Loucy (cell line): ENCODE data around the gene CYP26B1.

Experiments
- H2AFZ ChIP-seq: fragments of 200-600 bp; sonication (generic); 2 replicates; pipeline ENCODE4 v1.6.0; 2016; ENCODE audit warnings: antibody characterized with exemption, mild to moderate bottlenecking, low read length, moderate library complexity
- H3F3A ChIP-seq: fragments of 200-600 bp; 2 replicates; pipeline ENCODE4 v1.6.0; 2016; ENCODE audit warnings: antibody characterized with exemption, low read depth, mild to moderate bottlenecking
- H3K27me3 ChIP-seq: fragments of 200-600 bp; sonication (generic); 2 replicates; pipeline ENCODE4 v1.6.1; 2014; ENCODE audit warnings: low read length, mild to moderate bottlenecking; ENCODE audit not compliant: insufficient read depth, poor library complexity, severe bottlenecking
- H3K36me3 ChIP-seq: fragments of 200-600 bp; sonication (generic); 2 replicates; pipeline ENCODE4 v1.6.1; 2016; ENCODE audit warnings: low read length; ENCODE audit not compliant: insufficient read depth
- H3K4me1 ChIP-seq: fragments of 200-600 bp; sonication (generic); 2 replicates; pipeline ENCODE4 v1.5.1; 2014; ENCODE audit warnings: low read length, mild to moderate bottlenecking; ENCODE audit not compliant: insufficient read depth, poor library complexity, severe bottlenecking
- H3K4me2 ChIP-seq: fragments of 200-600 bp; sonication (generic); 2 replicates; pipeline ENCODE4 v1.6.0; 2014; ENCODE audit warnings: antibody characterized with exemption, low read length, low read depth, mild to moderate bottlenecking; ENCODE audit not compliant: poor library complexity, severe bottlenecking
- H3K4me3 ChIP-seq: fragments of 200-600 bp; sonication (generic); 2 replicates; pipeline ENCODE4 v1.5.1; 2014; ENCODE audit warnings: low read length, mild to moderate bottlenecking, mixed read lengths; ENCODE audit not compliant: poor library complexity, severe bottlenecking
- H3K79me2 ChIP-seq: fragments of 200-600 bp; sonication (generic); 2 replicates; pipeline ENCODE4 v1.6.1; 2014; ENCODE audit warnings: low read length; ENCODE audit not compliant: insufficient read depth
- H3K9ac ChIP-seq: fragments of 200-600 bp; sonication (generic); 2 replicates; pipeline ENCODE4 v1.6.0; 2014; ENCODE audit warnings: mild to moderate bottlenecking, low read depth, low read length, moderate library complexity; ENCODE audit not compliant: poor library complexity, severe bottlenecking
- H3K9me2 ChIP-seq: fragments of 200-600 bp; sonication (generic); replicated peaks from 2 replicates; pipeline ENCODE4 v1.6.1; 2016; ENCODE audit warnings: low read depth, low read length, mixed read lengths
- H3K9me3 ChIP-seq: fragments of 200-600 bp; sonication (generic); 2 replicates; pipeline ENCODE4 v1.6.1; 2014; ENCODE audit warnings: mild to moderate bottlenecking, antibody characterized with exemption, low read length, low read depth; ENCODE audit not compliant: insufficient read depth
- H4K20me1 ChIP-seq: fragments of 200-600 bp; sonication (generic); 2 replicates; pipeline ENCODE4 v1.6.0; 2014; ENCODE audit warnings: antibody characterized with exemption, low read length, mild to moderate bottlenecking; ENCODE audit not compliant: insufficient read depth, poor library complexity, severe bottlenecking
- CTCF ChIP-seq: fragments of 200-600 bp; sonication (generic); conservative IDR thresholded peaks from 2 replicates; pipeline ENCODE4 v1.5.1; 2014; ENCODE audit warnings: mild to moderate bottlenecking, antibody characterized with exemption, low read length
- EZH2phosphoT487 ChIP-seq: fragments of 200-600 bp; IDR thresholded peaks from 2 replicates; pipeline ENCODE4 v1.6.1; 2018; ENCODE audit warnings: antibody characterized with exemption, mild to moderate bottlenecking, moderate library complexity, borderline replicate concordance

The CYP26B1 gene

GRCh38 chr2:72144632-72145288, 2.9 kb downstream of the CYP26B1 start:
- no peaks in the 10 kb centered on the region for H3F3A ChIP-seq
- H3K79me2 ChIP-seq = no peaks in the 10 kb centered on the region
- no peak overlapping the region for H3K9ac ChIP-seq
- no peak overlapping the region for H3K4me3 ChIP-seq
- H3K27me3 ChIP-seq = no peaks in the 10 kb centered on the region
- no peaks in the 10 kb centered on the region for H4K20me1 ChIP-seq
- no peak overlapping the region for H2AFZ ChIP-seq
- H3K9me3 ChIP-seq = no peaks in the 10 kb centered on the region
- no peaks in the 10 kb centered on the region for H3K36me3 ChIP-seq
- H3K4me1 ChIP-seq = no peaks in the 10 kb centered on the region
- H3K4me2 ChIP-seq = no peak overlapping the region
- no peaks in the 10 kb centered on the region for H3K9me2 ChIP-seq
- no peak for TF ChIP-seq EZH2phosphoT487
- TF ChIP-seq CTCF = no peak

GRCh38 chr2:72144274-72144631, 3.4 kb downstream of the CYP26B1 start:
- Histone ChIP-seq H3K9me2 (no peaks in the 10 kb centered on the region), H3K36me3 (no peaks in the 10 kb centered on the region), H3K9me3 (no peaks in the 10 kb centered on the region), H3K4me3 (no peak overlapping the region), H3F3A (no peaks in the 10 kb centered on the region), H3K79me2 (no peaks in the 10 kb centered on the region), H2AFZ (no peak overlapping the region), H3K27me3 (no peaks in the 10 kb centered on the region), H4K20me1 (no peaks in the 10 kb centered on the region), H3K4me1 (no peaks in the 10 kb centered on the region), H3K9ac (no peak overlapping the region), H3K4me2 (no peak overlapping the region)
- TF ChIP-seq EZH2phosphoT487 (no peak), CTCF (no peak)

- no peaks in the 10 kb centered on the region for H3K9me2 ChIP-seq
- H3K27me3 ChIP-seq = no peaks in the 10 kb centered on the region
- no peaks in the 10 kb centered on the region for H3K9me3 ChIP-seq
- TF ChIP-seq EZH2phosphoT487 = no peak
- H3F3A ChIP-seq = no peaks in the 10 kb centered on the region
- no peak overlapping the region for H3K4me3 ChIP-seq
- no peaks in the 10 kb centered on the region for H3K79me2 ChIP-seq
- H2AFZ ChIP-seq = no peak overlapping the region
- no peak overlapping the region for H3K4me2 ChIP-seq
- H3K36me3 ChIP-seq = no peaks in the 10 kb centered on the region
- no peaks in the 10 kb centered on the region for H3K4me1 ChIP-seq
- H4K20me1 ChIP-seq = no peaks in the 10 kb centered on the region
- H3K9ac ChIP-seq = no peak overlapping the region
Measured at GRCh38 chr2:72143441-72144273, 4.0 kb downstream of the CYP26B1 start.
